GM10248 (cell line): ENCODE measurements around the gene MYEF2.

Experiments
- CTCF ChIA-PET: fragments of 300-600 bp; sonication (Branson Sonifier 250); formaldehyde crosslinking; extraction: SDS; loops from one replicate; lab custom pipeline; 2021; ENCODE audit warnings: antibody characterized with exemption; lab: Yijun Ruan, JAX
- POLR2A ChIA-PET: fragments of 350-650 bp; sonication (Branson Sonifier 250); formaldehyde crosslinking; extraction: SDS; loops from one replicate; lab custom pipeline; 2020; ENCODE audit warnings: antibody characterized with exemption; lab: Yijun Ruan, JAX
- DNase-seq: peaks from one replicate; pipeline ENCODE4 v3.0.0; 2012; ENCODE audit errors: extremely low spot score
- CTCF ChIP-seq: IDR thresholded peaks from 2 replicates; pipeline ENCODE4 v1.5.1; 2012; ENCODE audit warnings: mild to moderate bottlenecking, low read depth; ENCODE audit errors: extremely low read depth, missing control alignments, control extremely low read depth

MYEF2 gene

DNA sequence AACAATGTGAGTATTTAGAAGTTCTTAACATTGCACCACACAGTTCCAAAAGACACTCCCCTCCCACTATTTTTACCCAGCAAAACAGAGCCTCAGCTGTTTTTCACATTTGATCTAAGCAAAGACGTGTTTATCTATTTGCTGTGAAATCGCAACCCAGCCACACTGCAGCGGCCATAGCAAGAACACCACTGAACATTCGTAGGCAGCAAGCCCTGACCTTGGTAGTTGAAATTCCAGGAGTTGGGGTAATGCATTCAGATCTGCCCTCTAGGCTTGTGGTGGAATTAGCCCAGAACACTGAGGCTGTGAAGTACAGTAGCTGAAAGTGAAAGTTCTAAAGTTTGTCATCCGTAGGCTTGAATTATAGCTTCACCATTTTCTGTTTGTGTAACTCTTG, 74.4 kb downstream of the MYEF2 start:
- TF ChIP-seq CTCF, result no peak
- CTCF ChIA-PET, result interaction anchor here (1.2 to 3.2 kb wide), 2 partner anchors 8 to 19 kb away, joined by 4 to 10 read pairs; no protein-coding TSS in a partner anchor
- POLR2A ChIA-PET, result no interaction called here
- no peak for DNase-seq

DNA sequence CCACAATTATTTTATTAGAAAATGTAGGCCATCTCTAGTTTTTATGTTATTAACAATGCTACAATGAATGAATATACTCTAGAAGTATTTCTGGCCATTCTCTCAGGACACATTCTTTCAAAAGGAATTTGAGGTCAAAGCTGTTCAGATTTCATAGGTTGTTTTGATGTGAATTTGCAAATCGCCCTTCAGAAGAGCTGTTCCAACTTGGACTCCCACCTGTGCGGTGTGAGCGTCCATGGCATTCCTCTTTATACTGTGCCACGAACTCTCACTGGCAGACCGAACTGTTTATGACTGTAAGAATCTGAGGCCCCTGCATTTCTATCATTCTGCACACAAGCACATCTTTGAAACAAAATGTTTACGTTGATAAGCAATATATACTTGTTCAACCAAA, 75.9 kb downstream of the MYEF2 start:
- DNase-seq, result no peak
- TF ChIP-seq CTCF, result no peak
- POLR2A ChIA-PET, result no interaction called here
- CTCF ChIA-PET, result no interaction called here

DNA sequence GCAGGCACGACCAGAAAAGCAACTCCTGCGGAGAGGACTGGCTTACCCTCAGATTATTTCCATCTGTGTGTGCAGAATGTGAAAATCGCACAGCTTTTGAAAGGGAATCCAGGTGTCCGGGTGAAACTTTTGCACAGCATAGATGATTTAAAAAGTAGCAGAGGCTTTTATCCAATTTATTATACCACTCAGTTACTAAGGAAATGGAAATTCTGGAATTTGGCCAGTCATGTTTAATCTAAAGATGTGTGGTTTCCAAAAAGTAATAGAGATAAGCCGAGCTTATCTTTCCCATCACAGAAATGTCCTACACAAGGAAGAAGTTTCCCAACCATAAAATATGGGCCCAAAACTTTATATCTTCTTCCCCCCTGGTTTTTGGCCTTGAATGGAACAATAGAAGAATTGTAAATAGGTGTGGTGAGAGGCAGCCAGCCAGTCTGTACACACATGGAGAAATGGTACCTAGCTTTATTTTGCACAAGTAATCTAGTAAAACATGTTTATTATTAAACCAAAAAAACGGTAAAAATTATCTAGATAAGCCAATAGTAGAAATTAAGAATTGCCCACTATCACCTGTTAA, 76.6 kb downstream of the MYEF2 start:
- POLR2A ChIA-PET, result no interaction called here
- TF ChIP-seq CTCF, result no peak
- DNase-seq, result no peak
- CTCF ChIA-PET, result no interaction called here

DNA sequence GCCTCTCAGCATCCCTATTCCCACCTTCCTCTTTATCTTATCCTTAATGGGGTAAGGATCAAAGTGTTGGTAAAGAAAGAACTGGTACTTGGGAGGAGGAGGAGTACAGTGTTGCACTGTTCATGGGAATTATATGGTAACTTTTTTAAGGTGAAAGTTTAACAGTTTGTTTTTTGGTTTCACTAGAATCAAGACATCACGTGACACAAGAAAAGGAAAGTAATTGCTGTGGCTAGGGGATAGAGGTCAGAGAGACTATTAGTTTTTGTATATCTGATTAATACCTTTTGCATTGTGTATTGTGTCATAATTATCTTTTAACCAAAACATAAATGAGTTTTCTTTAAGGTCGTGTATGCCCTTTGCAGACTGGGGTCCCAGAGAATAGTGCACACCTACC, 80.8 kb downstream of the MYEF2 start:
- POLR2A ChIA-PET, result no interaction called here
- TF ChIP-seq CTCF, result no peak
- CTCF ChIA-PET, result interaction anchor here (1.3 kb wide), 1 partner anchor 12 kb away, joined by 4 read pairs; no protein-coding TSS in a partner anchor
- DNase-seq, result no peak

DNA sequence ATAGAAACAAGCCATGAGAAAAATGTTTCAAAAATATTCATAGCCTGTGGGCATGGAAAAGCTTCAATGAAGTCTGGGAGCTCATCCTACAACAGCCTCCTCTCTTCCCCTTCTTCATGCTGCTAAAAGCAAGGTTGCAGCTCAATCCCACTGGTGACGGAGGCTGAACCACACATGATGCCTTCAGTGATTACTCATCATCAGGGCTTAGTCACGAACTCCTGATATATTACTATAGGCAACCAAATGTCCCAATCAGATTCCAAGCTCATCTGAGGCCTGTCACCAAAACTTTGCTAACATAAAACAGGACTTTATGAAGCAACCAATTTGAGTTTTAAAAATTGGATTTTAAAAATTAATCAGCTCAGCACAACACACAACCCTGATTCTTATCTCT, 81.3 kb downstream of the MYEF2 start:
- ChIA-PET CTCF (interaction anchor here (1.3 kb wide), 1 partner anchor 12 kb away, joined by 4 read pairs; no protein-coding TSS in a partner anchor), POLR2A (no interaction called here)
- TF ChIP-seq CTCF, result no peak
- DNase-seq, result no peak

DNA sequence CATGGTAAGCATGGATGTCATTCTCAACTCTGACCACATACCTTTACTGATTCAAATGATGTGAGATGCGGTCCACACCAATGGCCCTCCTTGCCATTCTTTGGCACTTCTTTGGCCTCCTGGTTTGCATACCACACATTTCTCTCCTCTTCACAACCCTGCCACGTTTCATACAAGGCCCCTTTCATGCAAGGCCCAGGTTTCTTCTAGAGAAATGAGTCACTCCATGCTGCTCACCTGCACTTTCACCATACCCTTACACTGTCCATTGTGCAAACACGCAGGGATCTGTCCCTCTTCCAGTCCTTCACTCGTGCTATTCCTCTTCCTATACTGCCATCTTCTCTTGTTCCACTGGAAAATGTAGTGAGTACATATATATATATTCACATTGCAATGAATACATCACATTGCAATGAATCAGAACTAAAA, 81.7 kb downstream of the MYEF2 start:
- ChIA-PET POLR2A (no interaction called here), CTCF (interaction anchor here (1.3 kb wide), 1 partner anchor 11 kb away, joined by 4 read pairs; no protein-coding TSS in a partner anchor)
- TF ChIP-seq CTCF, result no peak
- DNase-seq, result no peak
